SK-N-SH (cell line): ENCODE results near the gene NPC2. TPM values are rescaled to one million over a fixed set of nuclear protein-coding genes. Genes with fewer than 3 reads are reported as not detected.

Experiments
- CTCF ChIA-PET: fragments of 300-600, 350-600 bp; formaldehyde crosslinking; extraction: SDS; loops from one replicate; lab custom pipeline; 2021; lab: Yijun Ruan, JAX
- POLR2A ChIA-PET: fragments of 350-600 bp; sonication (Branson Sonifier 250); formaldehyde crosslinking; extraction: SDS; loops from one replicate; lab custom pipeline; 2020; ENCODE audit warnings: antibody characterized with exemption, inconsistent platforms; lab: Yijun Ruan, JAX
- DNase-seq: peaks from one replicate; pipeline ENCODE4 v3.0.0; 2012
- H2AFZ ChIP-seq: fragments of 200-600 bp; sonication (generic); 2 replicates; pipeline ENCODE4 v1.8.1; 2016; ENCODE audit warnings: antibody characterized with exemption, mild to moderate bottlenecking, low read depth
- H3F3A ChIP-seq: fragments of 200-600 bp; sonication (generic); replicated peaks from 2 replicates; pipeline ENCODE3; 2016; ENCODE audit warnings: antibody characterized with exemption, mild to moderate bottlenecking; ENCODE audit not compliant: insufficient read depth
- H3K27ac ChIP-seq, 2 experiments: fragments of 200-500 bp in 1 of 2; fragments of 200-600 bp in 1 of 2; sonication (Bioruptor generic) in 1 of 2; sonication (generic), shearing (Covaris generic) in 1 of 2; 2 replicates each; pipeline versions ENCODE4 v1.5.1 to v1.6.1; 2014 to 2016; ENCODE audit warnings: low read depth in 2 of 2, inconsistent platforms in 1 of 2, low read length in 1 of 2, mild to moderate bottlenecking in 1 of 2, mixed read lengths in 1 of 2
- H3K27me3 ChIP-seq: fragments of 200-600 bp; sonication (generic), shearing (Covaris generic); 2 replicates; pipeline ENCODE4 v1.6.1; 2016; ENCODE audit warnings: mixed run types; ENCODE audit not compliant: insufficient read depth
- H3K36me3 ChIP-seq, 2 experiments: fragments of 200-500 bp in 1 of 2; fragments of 200-600 bp in 1 of 2; sonication (Bioruptor generic) in 1 of 2; sonication (generic) in 1 of 2; replicated peaks in 1 of 2; 2 replicates each; pipeline versions ENCODE3 to v1.5.1; 2014 to 2016; ENCODE audit warnings: low read length in 1 of 2, mild to moderate bottlenecking in 1 of 2; ENCODE audit not compliant: insufficient read depth in 2 of 2, control insufficient read depth in 1 of 2
- H3K4me1 ChIP-seq, 2 experiments: fragments of 200-500 bp in 1 of 2; fragments of 200-600 bp in 1 of 2; sonication (Bioruptor generic) in 1 of 2; sonication (generic), shearing (Covaris generic) in 1 of 2; 2 replicates each; pipeline versions ENCODE4 v1.5.1 to v1.6.1; 2014 to 2016; ENCODE audit warnings: low read depth in 1 of 2, low read length in 1 of 2, mixed run types in 1 of 2; ENCODE audit not compliant: insufficient read depth in 2 of 2, control insufficient read depth in 1 of 2
- H3K4me2 ChIP-seq: fragments of 200-600 bp; sonication (generic), shearing (Covaris generic); 2 replicates; pipeline ENCODE4 v1.6.1; 2017; ENCODE audit warnings: mixed run types
- H3K4me3 ChIP-seq, 2 experiments: fragments of 200-500 bp in 1 of 2; fragments of 200-600 bp in 1 of 2; sonication (Bioruptor generic) in 1 of 2; sonication (generic), shearing (Covaris generic) in 1 of 2; 2 replicates each; pipeline versions ENCODE4 v1.5.1 to v1.8.1; 2014 to 2016; ENCODE audit warnings: low read depth in 2 of 2, inconsistent platforms in 1 of 2, low read length in 1 of 2, mild to moderate bottlenecking in 1 of 2, mixed read lengths in 1 of 2, moderate library complexity in 1 of 2
- H3K79me2 ChIP-seq: fragments of 200-600 bp; sonication (generic); 2 replicates; pipeline ENCODE4 v1.8.1; 2017; ENCODE audit warnings: mild to moderate bottlenecking; ENCODE audit not compliant: insufficient read depth
- H3K9ac ChIP-seq: fragments of 200-600 bp; sonication (generic); 2 replicates; pipeline ENCODE4 v1.6.1; 2017; ENCODE audit warnings: mixed run types
- H3K9me2 ChIP-seq: fragments of 200-600 bp; sonication (generic); 2 replicates; pipeline ENCODE4 v1.6.1; 2017; ENCODE audit warnings: mixed run types
- H3K9me3 ChIP-seq: fragments of 200-600 bp; sonication (generic); 2 replicates; pipeline ENCODE4 v1.6.1; 2017; ENCODE audit warnings: mixed run types, mild to moderate bottlenecking, moderate library complexity
- H4K20me1 ChIP-seq: fragments of 200-600 bp; sonication (generic); 2 replicates; pipeline ENCODE4 v1.6.1; 2017; ENCODE audit warnings: mild to moderate bottlenecking, mixed run types; ENCODE audit not compliant: insufficient read depth
- EZH2phosphoT487 ChIP-seq: fragments of 200-600 bp; sonication (generic); IDR thresholded peaks from 2 replicates; pipeline ENCODE4 v1.6.1; 2017; ENCODE audit warnings: low read depth, mixed run types, mild to moderate bottlenecking, antibody characterized with exemption, moderate library complexity, borderline replicate concordance
- GABPA ChIP-seq: IDR thresholded peaks from 2 replicates; pipeline ENCODE4 v1.4.0; 2012; ENCODE audit warnings: low read depth, mild to moderate bottlenecking
- GATA2 ChIP-seq: sonication (generic); formaldehyde crosslinking; IDR thresholded peaks from 2 replicates; pipeline ENCODE4 v1.5.0; 2020; ENCODE audit warnings: mild to moderate bottlenecking, missing genetic modification reagents
- JUND ChIP-seq: IDR thresholded peaks from 2 replicates; pipeline ENCODE4 v1.4.0; 2012
- MXI1 ChIP-seq: IDR thresholded peaks from 2 replicates; pipeline ENCODE4 v1.6.1; 2012; ENCODE audit warnings: mild to moderate bottlenecking, low read depth, low read length, improper control_type of control experiment
- NRF1 ChIP-seq: IDR thresholded peaks from 2 replicates; pipeline ENCODE4 v1.6.1; 2012; ENCODE audit warnings: low read depth, mild to moderate bottlenecking, low read length
- RAD21 ChIP-seq: IDR thresholded peaks from 2 replicates; pipeline ENCODE4 v1.6.1; 2012; ENCODE audit warnings: mild to moderate bottlenecking, low read length
- RXRA ChIP-seq: IDR thresholded peaks from 2 replicates; pipeline ENCODE4 v1.4.0; 2012; ENCODE audit warnings: low read depth, mild to moderate bottlenecking, borderline replicate concordance
- TAF1 ChIP-seq: IDR thresholded peaks from 2 replicates; pipeline ENCODE4 v1.6.1; 2012; ENCODE audit warnings: low read depth, mild to moderate bottlenecking, low read length, moderate library complexity, borderline replicate concordance
- TEAD4 ChIP-seq: IDR thresholded peaks from 2 replicates; pipeline ENCODE4 v1.4.0; 2012; ENCODE audit warnings: mild to moderate bottlenecking, borderline replicate concordance; ENCODE audit not compliant: insufficient read depth
- YY1 ChIP-seq: IDR thresholded peaks from 2 replicates; pipeline ENCODE4 v1.4.0; 2012; ENCODE audit warnings: low read depth, mild to moderate bottlenecking
- WGBS: methylation state at CpG from one replicate; pipeline ENCODE4 v1.1.6; 2017; ENCODE audit warnings: low lambda C conversion rate; 5-methylcytosine and 5-hydroxymethylcytosine counted together
- polyA plus RNA-seq, 3 experiments: library from polyadenylated mRNA; depleted of rRNA; stranded (reverse); fragments of >200 nt; gene quantifications; 2 replicates each; pipeline ENCODE4 v1.2.3, GENCODE V29; 2012
- TF ChIP-seq, protein P1 (sequence below): fragments of 200-600 bp; sonication (generic); IDR thresholded peaks from 2 replicates; pipeline ENCODE4 v1.6.1; 2017; ENCODE audit warnings: antibody characterized with exemption, mild to moderate bottlenecking, moderate library complexity
- TF ChIP-seq, protein P2 (sequence below): IDR thresholded peaks from 2 replicates; pipeline ENCODE4 v1.6.1; 2012; ENCODE audit warnings: mild to moderate bottlenecking, low read depth, low read length, moderate library complexity
- TF ChIP-seq, protein P3 (sequence below): IDR thresholded peaks from 2 replicates; pipeline ENCODE4 v1.4.0; 2012; ENCODE audit warnings: low read depth

NPC2 gene
- polyA plus RNA-seq, 1 of the 3 experiments (the other 2 are of a cell fraction): 522 TPM

DNA sequence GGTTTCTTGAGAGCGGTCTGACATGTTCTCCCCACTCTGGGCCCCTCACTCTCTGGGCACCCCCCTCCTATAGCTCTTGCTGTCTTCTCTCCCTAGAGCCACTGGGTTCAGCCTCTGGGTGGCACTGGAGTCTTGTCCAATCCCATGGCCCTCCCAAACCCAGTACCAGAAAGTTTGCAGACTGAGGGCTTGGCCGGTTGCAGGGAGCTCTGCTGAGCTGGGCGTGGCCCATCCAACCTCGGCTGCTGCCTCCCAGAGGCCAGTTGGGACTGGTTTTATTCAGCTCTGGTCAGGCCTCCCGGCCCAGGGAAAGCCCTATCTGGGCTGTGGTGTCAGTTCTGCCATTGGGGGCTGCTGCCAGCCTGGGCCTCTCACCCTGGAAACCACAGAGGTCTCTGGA, 38.4 kb upstream of the NPC2 start:
- DNase-seq: peak; percentile 51
- no peak overlapping the region for H3K4me3 ChIP-seq
- WGBS: 80% methylated on average over 2 of the region's 5 CpGs
- TF ChIP-seq, protein P1, sequence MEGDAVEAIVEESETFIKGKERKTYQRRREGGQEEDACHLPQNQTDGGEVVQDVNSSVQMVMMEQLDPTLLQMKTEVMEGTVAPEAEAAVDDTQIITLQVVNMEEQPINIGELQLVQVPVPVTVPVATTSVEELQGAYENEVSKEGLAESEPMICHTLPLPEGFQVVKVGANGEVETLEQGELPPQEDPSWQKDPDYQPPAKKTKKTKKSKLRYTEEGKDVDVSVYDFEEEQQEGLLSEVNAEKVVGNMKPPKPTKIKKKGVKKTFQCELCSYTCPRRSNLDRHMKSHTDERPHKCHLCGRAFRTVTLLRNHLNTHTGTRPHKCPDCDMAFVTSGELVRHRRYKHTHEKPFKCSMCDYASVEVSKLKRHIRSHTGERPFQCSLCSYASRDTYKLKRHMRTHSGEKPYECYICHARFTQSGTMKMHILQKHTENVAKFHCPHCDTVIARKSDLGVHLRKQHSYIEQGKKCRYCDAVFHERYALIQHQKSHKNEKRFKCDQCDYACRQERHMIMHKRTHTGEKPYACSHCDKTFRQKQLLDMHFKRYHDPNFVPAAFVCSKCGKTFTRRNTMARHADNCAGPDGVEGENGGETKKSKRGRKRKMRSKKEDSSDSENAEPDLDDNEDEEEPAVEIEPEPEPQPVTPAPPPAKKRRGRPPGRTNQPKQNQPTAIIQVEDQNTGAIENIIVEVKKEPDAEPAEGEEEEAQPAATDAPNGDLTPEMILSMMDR: 0 out of 2 replicates have a peak, but pooled peaks have one; percentile 13
- TF ChIP-seq TAF1 (no peak), JUND (no peak), NRF1 (no peak), RAD21 (peak; percentile 57)
- H2AFZ ChIP-seq: no peak overlapping the region
- peaks cover 5% of the 10 kb centered on the region; the same call in 1 of the 2 replicates for H3K79me2 ChIP-seq
- no peaks in the 10 kb centered on the region for H3K9me2 ChIP-seq
- H3F3A ChIP-seq: peaks cover 3% of the 10 kb centered on the region
- H3K27ac ChIP-seq: no peak overlapping the region
- no peaks in the 10 kb centered on the region for H3K9me3 ChIP-seq
- peaks cover 26 to 50% of the 10 kb centered on the region in 2 experiments for H3K36me3 ChIP-seq
- no peaks in the 10 kb centered on the region for H3K27me3 ChIP-seq
- POLR2A ChIA-PET: no interaction called here
- no peak overlapping the region for H3K9ac ChIP-seq
- H4K20me1 ChIP-seq: no peaks in the 10 kb centered on the region
- peaks cover 0 to 9% of the 10 kb centered on the region in 2 experiments; a peak in 1 of 4 replicates for H3K4me1 ChIP-seq
- no peak overlapping the region for H3K4me2 ChIP-seq
- CTCF ChIA-PET: interaction anchor here (0.7 to 2.2 kb wide), 4 partner anchors 8 to 80 kb away, joined by 3 to 7 read pairs (median 4); partner anchors contain the start of gene LTBP2

DNA sequence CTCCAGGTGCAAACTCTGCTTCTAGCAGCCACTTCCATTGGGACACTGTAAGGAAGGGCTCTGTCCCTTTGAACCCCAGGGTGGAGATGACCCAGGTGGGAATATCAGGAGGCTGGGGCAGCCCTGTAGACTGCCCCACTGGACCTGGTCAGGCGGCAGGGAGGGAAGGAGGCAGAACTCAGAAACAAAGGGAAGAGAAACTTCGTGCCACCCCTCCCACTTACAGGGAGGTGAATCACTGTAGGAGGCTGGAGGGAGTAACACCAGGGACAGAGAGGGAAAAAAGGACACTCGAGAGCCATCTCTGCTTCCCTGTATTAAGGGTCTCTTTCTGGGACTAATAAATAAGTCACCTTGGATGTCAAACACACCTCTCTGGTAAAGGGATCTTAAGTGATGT, 37.9 kb upstream of the NPC2 start:
- CTCF ChIA-PET: interaction anchor here (0.7 to 1.0 kb wide), 2 partner anchors 16 to 81 kb away, joined by 3 to 4 read pairs; partner anchors contain the start of gene LTBP2
- TF ChIP-seq TEAD4 (no peak), YY1 (no peak), EZH2phosphoT487 (no peak), JUND (no peak)

DNA sequence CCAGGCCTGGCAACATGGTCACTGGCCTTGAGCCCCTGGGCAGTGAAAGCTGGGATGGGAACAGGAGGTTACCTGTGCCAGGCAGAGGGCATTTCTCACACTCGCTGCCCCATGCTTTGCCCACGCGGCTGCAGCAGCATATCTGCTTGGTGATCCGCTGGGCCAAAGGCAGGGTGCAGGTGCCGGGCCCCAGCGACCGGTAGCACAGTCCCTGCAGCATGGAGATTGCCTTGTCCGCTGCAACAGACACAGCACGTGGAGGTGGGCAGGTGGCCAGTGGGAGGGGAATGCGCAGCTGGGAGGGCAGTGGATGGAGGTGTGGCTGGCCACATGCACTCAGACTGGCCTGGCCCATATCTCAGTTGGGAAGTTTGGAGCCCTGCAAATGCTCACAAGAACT, 35.8 kb upstream of the NPC2 start:
- H3K79me2 ChIP-seq: peaks cover 5% of the 10 kb centered on the region; the same call in 1 of the 2 replicates
- peaks cover 19 to 48% of the 10 kb centered on the region in 2 experiments for H3K36me3 ChIP-seq
- H3K27me3 ChIP-seq: no peaks in the 10 kb centered on the region
- WGBS: 95% methylated on average over 7 of the region's 10 CpGs
- H3F3A ChIP-seq: no peaks in the 10 kb centered on the region
- H3K9ac ChIP-seq: no peak overlapping the region
- H3K27ac ChIP-seq: no peak overlapping the region
- ChIA-PET CTCF (interaction anchor here (1.3 to 1.7 kb wide), 4 partner anchors 8 to 42 kb away, joined by 3 to 5 read pairs (median 4); no protein-coding TSS in a partner anchor), POLR2A (no interaction called here)
- H3K4me3 ChIP-seq: no peak overlapping the region
- no peaks in the 10 kb centered on the region for H3K9me2 ChIP-seq
- H4K20me1 ChIP-seq: no peaks in the 10 kb centered on the region
- H3K4me2 ChIP-seq: no peak overlapping the region
- H2AFZ ChIP-seq: no peak overlapping the region
- no peak for DNase-seq
- no peaks in the 10 kb centered on the region; a peak in 1 of 4 replicates for H3K4me1 ChIP-seq
- no peaks in the 10 kb centered on the region for H3K9me3 ChIP-seq
- TF ChIP-seq MXI1 (no peak), RXRA (no peak), GATA2 (CRISPR knock-in tag) (no peak), GABPA (no peak)
- TF ChIP-seq, protein P1: no peak
- TF ChIP-seq, protein P2, sequence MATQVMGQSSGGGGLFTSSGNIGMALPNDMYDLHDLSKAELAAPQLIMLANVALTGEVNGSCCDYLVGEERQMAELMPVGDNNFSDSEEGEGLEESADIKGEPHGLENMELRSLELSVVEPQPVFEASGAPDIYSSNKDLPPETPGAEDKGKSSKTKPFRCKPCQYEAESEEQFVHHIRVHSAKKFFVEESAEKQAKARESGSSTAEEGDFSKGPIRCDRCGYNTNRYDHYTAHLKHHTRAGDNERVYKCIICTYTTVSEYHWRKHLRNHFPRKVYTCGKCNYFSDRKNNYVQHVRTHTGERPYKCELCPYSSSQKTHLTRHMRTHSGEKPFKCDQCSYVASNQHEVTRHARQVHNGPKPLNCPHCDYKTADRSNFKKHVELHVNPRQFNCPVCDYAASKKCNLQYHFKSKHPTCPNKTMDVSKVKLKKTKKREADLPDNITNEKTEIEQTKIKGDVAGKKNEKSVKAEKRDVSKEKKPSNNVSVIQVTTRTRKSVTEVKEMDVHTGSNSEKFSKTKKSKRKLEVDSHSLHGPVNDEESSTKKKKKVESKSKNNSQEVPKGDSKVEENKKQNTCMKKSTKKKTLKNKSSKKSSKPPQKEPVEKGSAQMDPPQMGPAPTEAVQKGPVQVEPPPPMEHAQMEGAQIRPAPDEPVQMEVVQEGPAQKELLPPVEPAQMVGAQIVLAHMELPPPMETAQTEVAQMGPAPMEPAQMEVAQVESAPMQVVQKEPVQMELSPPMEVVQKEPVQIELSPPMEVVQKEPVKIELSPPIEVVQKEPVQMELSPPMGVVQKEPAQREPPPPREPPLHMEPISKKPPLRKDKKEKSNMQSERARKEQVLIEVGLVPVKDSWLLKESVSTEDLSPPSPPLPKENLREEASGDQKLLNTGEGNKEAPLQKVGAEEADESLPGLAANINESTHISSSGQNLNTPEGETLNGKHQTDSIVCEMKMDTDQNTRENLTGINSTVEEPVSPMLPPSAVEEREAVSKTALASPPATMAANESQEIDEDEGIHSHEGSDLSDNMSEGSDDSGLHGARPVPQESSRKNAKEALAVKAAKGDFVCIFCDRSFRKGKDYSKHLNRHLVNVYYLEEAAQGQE: no peak
- TF ChIP-seq, protein P3, sequence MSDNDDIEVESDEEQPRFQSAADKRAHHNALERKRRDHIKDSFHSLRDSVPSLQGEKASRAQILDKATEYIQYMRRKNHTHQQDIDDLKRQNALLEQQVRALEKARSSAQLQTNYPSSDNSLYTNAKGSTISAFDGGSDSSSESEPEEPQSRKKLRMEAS: no peak

More for the DNA sequence above, 37.9 kb upstream of the NPC2 start:
- Histone ChIP-seq H3K9me3 (no peaks in the 10 kb centered on the region), H3K4me3 (no peak overlapping the region), H3K27me3 (no peaks in the 10 kb centered on the region), H3K4me2 (no peak overlapping the region), H3F3A (peaks cover under 1% of the 10 kb centered on the region), H3K9ac (no peak overlapping the region), H3K36me3 (peaks cover 22 to 49% of the 10 kb centered on the region in 2 experiments), H4K20me1 (no peaks in the 10 kb centered on the region), H3K79me2 (peaks cover 5% of the 10 kb centered on the region; the same call in 1 of the 2 replicates), H2AFZ (no peak overlapping the region), H3K4me1 (peaks cover 0 to 7% of the 10 kb centered on the region in 2 experiments; a peak in 1 of 4 replicates), H3K27ac (no peak overlapping the region), H3K9me2 (no peaks in the 10 kb centered on the region)
- DNase-seq: no peak
- POLR2A ChIA-PET: no interaction called here
- WGBS: 94% methylated on average over 3 of the region's 3 CpGs
